EH (cell line): ENCODE results near the gene SYNGR4.
A peak's percentile ranks its signal among the peaks of the same experiment; 100 is the strongest.
"Not testable (repeated sequence)": the region's sequence is repeated elsewhere in the genome, so short reads cannot be mapped to it uniquely, and the experiment has no call there.

Experiments
- DNase-seq: peaks from one replicate; pipeline ENCODE4 v3.0.0-alpha.2; 2015; ENCODE audit warnings: low read depth

The SYNGR4 gene, protein sequence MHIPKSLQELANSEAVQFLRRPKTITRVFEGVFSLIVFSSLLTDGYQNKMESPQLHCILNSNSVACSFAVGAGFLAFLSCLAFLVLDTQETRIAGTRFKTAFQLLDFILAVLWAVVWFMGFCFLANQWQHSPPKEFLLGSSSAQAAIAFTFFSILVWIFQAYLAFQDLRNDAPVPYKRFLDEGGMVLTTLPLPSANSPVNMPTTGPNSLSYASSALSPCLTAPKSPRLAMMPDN

DNA sequence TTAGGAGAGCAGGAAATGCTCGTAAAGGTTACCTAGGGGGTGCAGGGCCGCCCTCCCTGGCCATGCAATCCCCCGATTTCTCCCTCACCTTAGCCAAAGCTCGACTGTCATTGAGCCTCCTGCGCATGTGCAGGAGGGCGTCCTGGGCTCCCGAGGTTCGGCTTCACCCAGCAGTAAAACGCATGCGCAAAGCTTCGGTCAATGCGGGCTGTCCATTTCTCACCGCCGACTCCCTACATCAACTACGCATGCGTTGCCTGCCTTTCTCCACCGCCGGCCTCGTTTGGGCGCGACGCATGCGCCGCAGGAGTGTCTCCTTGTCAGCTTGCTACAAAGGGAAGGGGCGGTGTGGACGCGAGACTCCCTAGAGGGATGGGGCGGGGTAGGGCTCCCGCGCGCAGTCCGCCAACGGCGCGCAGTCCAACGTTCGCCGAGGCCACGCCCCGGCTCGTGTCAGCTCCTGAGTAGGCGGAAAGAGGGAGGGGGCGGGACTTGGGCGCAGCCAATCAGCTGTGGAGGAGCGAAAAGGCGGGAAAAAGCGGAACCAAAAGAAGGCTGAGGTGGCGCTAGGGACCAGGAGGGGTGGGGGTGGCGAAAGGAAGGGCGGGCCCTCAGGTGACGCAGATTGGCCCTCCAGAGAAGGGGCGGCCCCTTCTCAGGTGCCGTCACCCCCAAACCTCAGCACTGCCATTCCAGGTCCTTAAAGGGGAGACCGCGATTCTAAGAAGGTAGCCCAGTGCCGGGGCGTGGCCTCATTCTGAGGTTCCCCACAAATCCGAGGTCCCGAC is at the start of gene SYNGR4, which contains the start of gene TMEM143:
TSS of gene SYNGR4 (plus strand) at position 558 of the 788 bp plus-strand sequence. CDS start 1,476 bp downstream, outside the sequence.
TSS of gene TMEM143 (minus strand) at position 131 of the 788 bp plus-strand sequence. CDS start at position 111, 20 bp downstream.
- DNase-seq: peak; percentile 100

DNA sequence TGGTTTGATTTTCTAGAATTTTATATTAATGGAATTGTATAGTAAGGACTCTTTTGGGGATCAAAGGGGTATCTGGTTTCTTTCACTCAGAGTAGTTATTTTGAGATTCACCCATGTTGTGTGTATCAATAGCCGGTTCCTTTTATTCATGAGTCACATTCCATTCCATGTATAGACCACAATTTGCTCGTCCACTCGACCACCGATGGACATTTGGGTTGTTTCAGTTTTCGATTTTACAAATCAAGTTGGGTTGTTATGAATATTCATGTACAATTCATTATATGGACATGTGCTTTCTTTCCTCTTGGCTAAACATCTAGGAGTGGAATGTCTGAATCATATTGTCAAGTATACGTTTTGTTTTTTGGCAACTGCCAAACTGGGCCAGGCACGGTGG is 48.5 kb upstream of the SYNGR4 start:
- DNase-seq: no peak

DNA sequence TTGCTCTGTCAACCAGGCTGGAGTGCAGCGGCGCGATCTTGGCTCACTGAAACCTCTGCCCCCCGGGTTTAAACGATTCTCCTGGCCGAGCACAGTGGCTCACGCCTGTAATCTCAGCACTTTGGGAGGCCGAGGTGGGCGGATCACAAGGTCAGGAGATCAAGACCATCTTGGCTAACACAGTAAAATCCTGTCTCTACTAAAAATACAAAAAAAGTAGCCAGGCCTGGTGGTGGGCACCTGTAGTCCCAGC is 46.5 kb upstream of the SYNGR4 start:
- DNase-seq: not testable (repeated sequence)

DNA sequence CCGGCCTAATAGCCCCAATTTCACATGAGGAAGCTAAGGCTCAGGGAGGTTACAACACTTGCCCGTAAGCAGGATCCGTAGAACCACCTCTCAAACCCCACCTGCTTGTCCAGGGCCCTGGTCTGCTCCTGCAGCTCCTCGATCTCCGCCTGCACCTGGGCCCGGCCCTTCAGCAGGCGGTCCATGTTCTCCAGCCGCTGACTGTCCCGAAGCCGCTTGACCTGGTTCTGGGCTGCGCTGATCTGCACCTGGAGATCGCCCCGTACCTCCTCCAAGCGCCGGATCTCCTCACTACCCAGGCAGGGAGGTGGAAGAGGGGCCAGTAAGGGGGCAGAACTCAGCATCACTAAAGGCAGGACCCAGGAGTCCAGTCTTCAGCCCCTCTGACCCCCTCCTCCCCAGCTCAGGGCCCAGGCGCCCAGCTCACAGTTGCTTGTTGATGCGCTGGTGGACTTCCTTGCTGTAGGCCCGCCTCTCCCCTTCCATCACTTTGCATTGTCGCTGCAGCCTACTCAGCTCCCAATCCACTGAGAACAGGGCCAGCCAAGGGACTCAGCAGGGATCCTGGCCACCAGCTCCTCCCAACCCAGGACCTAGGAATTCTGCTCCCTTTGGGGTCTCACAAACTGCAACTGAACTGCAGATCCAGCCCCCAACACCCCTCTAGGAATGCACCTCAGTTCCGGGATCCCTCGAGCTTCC is 45.7 kb upstream of the SYNGR4 start:
- DNase-seq: no peak

DNA sequence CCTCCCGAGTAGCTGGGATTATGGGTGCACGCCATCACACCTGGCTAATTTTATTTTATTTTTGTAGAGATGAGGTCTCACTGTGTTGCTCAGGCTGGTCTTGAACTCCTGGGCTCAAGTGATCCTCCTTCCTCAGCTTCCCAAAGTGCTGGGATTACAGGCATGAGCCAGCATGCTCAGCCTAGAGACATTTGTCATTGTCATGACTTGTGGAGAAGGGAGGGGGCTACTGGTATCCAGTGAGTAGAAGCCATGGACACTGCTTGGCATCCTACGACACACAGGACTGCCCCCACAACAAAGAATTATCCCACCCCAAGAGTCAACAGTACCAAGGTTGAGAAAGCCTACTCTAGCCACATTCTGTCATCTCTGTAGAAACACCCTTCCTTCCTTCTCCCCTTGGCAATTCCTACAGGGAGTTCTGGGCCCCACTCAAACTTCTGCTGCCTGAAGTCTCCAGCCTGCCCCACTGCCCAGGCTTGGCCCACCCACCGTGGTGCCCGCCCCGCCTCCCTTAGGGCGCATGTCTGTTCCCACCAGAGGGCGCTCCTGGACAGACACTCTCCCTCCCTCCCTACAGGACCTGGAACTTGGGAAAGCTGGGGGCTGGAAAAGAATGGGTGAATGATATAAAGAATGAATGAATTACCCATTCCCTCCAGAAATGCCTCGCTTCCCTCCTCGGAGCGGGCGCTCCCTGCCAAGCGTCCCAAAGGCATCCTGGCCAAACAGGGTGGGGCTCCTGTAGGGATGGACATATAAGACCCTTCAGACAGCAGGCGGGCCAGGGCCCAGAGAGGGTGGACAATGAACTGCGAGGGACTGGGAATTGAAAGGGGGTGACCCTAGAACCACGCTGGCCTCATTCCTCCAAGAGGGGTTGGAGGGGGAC is 44.3 kb upstream of the SYNGR4 start:
- DNase-seq: peak; percentile 81

DNA sequence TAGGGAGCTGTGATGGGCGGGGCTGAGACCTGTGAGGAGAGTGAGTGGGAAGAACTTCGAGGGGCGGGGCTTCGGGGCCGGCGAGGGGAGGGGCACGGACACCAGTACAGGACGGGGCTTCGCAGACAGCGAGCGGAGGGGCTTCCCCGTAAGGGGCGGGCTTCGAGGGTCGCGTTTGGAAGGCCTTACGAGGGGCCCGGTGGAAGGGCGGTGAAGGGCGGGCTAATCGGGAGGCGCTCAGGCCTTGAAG is 42.9 kb upstream of the SYNGR4 start:
- peak; percentile 93 for DNase-seq

DNA sequence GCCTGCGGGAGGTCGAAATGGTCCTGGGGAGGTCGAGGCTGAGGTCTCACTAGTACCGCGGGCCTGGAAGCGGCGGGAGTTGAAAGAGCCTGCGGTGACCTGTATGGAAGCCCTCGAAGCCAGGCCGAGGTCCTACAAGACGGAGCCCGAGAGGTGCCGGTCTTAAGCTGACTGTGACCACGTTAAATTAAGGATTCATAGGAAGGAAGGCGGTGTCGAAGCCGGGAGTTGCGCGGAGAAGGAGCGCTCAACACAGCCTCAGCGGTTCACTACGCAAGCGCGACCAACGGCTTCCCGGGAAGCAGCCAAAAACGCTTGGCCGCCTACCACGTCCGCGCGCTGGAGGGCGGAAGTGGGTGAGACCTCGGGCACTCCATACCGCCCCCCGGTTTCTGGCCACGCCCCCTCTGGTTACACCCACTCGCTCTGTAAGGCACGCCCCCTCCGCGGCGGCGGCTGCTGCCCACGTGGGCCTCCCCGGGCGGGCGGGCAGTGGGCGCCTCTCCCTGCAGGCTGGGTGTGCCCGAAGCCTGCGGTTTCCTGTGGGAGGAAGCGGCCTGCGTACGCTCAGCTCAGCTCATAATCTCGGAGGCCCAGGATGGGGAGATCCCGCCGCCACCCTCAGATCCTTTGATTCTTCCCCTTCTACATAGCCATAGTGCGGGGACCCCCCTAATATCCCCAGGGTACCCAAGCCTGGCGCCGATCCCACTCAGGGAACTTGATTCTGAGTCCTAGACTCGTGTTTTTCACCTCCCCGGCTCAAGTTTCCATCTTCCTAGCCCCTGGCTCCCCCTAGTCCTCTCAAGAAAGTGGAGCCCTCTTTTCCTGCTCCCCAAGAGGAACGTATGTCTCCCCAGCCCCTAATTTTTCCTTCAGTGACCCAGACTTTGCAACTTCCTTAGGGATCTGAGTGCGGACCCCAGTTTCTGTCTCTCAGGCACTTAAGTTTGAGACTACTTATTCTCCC is 42.3 kb upstream of the SYNGR4 start:
- peak; percentile 99 for DNase-seq

DNA sequence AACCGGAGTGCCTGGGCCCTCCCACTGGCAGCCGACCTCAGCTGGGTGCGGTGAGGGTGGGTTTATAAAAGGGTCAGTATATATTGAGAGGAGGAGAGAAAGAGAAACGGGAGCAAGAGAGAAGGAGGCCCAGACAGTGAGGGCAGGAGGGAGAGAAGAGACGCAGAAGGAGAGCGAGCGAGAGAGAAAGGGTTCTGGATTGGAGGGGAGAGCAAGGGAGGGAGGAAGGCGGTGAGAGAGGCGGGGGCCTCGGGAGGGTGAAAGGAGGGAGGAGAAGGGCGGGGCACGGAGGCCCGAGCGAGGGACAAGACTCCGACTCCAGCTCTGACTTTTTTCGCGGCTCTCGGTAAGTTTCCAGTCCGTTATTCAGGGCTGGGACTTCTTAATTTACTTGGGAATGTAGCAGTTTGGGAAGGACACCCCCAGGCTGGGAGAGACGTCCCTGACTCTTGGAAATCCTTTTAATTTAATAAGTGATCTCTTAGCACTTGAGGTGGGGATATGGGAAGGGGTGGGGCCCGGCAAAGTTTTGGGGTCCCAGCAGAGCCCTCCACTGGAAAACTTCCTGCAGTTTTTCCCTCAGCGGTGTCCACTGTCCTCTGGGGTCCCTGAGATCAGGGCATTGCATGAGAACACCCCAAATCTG is 38.8 kb upstream of the SYNGR4 start, which contains the start of gene EMP3:
TSS of gene EMP3 (plus strand) at position 288 of the 646 bp plus-strand sequence. CDS start 1,293 bp downstream, outside the sequence.
- DNase-seq: peak; percentile 94

DNA sequence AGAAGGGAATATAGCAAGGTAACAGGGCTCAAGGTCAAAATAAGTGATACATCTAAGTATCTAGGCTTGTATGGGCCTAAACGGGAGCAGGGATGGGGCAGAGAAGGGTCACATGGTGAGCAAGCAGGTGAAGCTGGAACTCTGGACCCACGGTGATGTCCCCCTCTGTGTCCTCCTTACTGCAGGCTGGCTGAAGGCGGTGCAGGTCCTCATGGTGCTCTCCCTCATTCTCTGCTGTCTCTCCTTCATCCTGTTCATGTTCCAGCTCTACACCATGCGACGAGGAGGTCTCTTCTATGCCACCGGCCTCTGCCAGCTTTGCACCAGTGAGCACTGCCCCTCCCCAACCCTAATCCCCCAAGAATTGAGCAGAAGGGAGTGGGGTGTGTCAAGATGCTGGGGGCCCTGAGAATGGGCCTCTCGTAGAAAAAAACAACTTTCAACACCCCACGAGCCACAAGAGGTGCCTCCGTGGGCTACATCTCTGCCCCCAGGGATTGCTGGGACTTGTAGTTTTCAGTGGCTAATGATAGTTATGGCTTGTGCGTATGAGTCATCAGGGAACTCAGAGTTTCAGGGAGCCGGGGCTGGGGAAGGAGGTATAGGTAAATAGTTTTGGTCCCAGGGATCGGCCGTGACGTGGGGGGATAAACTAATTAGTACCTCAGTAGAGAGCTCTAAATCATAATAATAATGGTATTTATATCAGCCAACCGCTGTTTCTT is 34.8 kb upstream of the SYNGR4 start:
- DNase-seq: peak; percentile 71

DNA sequence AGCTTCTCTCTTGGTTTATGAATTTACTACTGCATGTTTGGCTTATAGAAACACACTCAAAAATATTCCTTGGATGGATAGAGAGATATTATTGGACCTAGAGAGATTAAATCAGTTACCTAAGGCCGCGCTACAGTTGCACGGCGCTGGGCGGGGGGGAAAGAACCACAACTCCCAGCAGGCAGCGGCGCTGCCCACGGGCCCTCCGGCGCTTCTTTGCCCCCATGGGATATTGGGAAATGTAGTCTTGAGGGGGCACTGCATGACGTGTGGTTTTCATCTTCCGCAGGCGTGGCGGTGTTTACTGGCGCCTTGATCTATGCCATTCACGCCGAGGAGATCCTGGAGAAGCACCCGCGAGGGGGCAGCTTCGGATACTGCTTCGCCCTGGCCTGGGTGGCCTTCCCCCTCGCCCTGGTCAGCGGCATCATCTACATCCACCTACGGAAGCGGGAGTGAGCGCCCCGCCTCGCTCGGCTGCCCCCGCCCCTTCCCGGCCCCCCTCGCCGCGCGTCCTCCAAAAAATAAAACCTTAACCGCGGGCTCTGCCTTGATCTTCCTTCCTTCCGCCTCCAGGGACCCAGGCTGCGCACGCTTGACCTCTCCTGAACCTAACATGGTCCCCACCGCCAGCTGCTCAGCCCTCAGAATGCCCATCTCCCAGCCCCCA is 34.0 kb upstream of the SYNGR4 start:
- DNase-seq: peak; percentile 44

DNA sequence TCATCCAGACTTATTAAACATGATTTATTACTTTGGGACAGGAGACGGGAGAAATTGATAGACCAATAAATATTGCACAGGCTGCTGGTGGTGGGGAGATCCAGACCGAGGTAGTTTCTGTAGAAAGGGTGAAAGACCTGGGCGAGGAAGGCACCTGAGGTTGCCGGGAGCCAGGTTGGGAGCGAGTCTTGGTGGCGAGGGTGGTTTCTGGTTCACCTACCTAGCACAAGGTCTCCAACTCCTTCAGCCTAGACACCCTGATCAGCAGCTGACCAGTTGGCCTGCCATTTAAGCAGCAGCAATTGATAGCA is 31.9 kb upstream of the SYNGR4 start:
- no peak for DNase-seq

DNA sequence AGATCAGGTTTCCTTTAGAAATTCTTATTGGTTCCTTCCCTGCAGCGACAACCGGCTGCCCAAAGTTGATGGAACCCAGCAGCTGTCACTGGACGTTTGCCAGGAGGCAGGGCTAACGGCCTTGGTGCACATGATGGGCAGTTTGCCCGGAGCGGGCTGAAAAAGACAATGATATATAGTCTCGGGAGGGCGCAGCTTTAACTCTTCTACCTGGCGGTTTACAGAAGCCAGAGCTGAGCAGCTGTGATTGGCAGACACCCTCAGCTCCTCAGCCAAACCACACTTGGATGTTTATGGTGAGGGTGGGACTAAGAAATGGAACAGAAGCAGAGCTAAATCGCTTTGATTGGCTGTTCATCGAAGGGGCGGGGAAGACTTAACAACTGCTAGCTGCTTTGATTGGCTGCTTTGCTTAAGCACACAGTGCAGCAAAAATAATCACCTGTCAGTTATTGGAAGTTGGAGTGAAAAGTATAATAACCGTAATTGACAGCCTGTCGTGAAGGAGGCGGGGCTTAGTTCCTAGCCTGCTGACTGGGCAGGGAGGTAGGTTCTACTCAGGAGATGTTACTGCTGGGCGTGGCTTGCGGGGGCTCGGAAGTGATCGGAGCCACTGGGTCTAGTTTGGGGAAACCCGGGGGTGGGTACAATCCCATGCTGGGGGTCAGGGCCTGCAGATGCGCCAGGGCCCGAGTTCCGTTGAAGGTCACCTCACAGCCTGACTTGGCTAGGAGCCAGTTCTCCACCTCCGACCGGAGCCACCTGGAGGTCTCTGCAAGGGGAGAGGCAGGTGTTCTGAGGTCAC is 31.3 kb upstream of the SYNGR4 start:
- DNase-seq: peak; percentile 96

DNA sequence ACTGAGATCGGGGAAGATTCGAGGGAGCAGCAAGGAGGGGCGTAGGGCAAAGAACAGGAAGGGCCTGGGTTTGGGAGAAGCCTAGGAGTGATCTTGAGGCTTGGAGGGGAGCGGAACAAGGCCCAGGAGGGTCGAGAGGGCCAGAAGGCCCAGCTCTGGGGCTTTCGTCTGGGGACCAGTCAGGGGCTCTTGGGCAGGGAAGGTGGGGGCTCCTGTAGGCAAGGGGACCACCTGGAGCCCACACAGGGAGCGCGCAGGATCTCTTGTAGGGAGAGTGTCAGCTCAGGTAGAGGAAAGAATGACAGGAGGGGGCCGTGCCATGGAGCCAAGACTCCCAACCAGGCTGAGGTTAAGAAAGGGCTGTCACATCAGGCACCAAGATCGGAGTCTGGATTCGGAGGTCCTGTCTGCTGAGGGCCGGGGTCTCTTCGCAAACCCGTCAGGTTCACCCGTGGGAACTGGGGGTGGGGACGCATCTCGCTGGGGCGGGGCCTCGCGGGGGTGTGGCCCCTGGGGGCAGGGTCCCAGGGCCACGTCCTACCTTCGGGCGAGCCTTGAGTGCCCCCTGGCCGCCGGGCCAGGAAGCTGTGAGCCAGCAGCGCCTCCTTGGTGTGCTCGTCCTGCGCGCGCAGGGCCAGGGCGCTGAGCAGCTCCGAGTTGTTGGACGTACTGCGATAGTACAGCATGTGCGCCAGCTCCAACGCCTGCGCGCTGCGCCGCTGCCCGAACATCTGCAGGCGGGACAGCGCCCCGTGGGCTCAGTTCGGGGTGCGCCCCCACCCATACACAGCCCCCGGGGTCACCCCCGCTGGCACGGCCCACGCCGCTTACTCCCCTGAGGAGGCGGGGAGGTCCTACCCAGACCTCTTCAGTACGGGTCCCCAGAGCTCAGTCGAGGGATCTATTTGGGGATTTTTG is 30.4 kb upstream of the SYNGR4 start:
- peak; percentile 92 for DNase-seq

DNA sequence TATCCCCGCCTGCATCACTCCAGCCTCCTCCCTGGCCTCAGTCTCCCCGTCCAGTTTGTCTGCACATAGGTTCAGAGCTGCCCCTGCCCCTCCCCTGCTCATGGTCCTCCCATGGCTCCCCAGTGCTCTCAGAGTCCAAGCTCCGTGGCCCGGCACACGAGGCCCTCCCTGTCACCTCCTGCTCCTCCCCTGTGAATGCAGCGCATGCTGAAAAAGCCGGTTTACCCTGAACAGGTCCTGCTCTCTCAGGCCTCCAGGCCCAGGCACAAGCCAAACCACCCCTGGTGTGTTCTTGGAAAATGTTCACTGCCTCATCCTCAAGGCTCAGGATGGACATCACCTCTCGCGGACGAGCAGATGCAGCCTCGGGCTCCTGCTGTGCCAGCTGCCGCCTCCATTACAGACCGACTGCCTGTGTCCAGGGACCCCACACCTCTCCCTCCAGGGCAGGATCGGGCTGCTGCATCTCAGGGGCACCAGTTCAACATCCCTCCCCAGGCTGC is 25.9 kb upstream of the SYNGR4 start:
- no peak for DNase-seq

DNA sequence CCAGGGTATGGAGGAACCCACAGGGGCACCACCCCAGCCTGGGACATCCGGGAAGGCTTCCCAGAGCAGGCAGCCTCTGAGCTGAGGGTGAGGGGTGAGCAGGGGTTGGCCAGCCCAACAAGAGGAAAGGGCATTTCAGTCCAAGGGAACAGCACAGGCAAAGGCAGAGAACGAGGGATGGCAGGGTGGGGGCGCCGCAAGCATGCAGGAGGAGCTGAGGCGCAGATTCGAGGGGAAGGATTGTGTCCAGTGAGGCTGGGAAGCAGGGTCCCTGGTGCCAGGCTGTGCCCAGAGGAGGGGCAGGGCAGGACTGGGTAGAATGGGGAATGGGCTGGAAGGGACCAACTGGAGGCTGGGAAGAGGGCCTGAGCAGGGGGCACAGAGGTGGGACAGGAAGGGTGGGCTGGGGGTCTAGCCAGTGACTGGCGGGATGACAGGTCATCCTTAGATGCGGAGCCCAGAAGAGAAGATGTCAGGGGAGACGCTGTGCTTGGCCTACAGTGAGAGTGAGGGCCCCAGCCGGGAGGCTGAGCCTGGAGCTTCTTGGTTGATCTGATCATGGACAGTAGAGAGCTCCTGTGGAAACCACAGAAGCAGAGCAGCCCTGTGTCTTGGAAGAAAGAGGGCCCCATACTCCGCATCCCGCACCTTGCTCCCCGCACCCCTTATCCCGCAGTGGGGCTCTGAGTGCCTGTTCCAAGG is 25.2 kb upstream of the SYNGR4 start:
- no peak for DNase-seq

DNA sequence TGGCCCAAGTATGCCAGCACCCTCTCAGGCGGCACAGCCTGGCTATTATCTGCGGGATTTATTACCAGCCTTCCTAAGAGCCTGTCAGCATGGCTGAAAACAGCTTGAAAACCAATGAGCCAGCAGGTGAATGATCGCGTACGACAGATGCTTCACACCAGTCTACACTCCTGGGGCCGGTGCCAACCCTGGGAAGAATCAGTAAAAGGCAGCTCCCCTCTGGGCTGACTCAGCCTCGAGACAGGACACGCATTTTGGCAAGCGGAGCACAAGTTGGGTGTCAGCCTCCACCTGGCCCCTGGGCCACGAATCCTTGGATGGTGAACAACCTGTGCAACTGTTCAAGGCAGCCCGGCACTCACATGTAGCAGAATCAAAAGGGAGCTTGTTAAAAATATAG is 23.2 kb upstream of the SYNGR4 start:
- DNase-seq: no peak
